NT2/D1 (cell line): ENCODE data around the gene DNM3.

Experiments
- SUZ12 ChIP-seq: IDR thresholded peaks from 2 replicates; pipeline ENCODE4 v1.6.1; 2011; ENCODE audit not compliant: insufficient read length, insufficient read depth; ENCODE audit errors: extremely low read depth
- YY1 ChIP-seq: IDR thresholded peaks from 2 replicates; pipeline ENCODE4 v1.6.1; 2011; ENCODE audit not compliant: insufficient read length, insufficient read depth
- ZNF274 ChIP-seq: IDR thresholded peaks from 2 replicates; pipeline ENCODE4 v1.6.1; 2011; ENCODE audit warnings: mild to moderate bottlenecking, low read depth, low read length

DNA sequence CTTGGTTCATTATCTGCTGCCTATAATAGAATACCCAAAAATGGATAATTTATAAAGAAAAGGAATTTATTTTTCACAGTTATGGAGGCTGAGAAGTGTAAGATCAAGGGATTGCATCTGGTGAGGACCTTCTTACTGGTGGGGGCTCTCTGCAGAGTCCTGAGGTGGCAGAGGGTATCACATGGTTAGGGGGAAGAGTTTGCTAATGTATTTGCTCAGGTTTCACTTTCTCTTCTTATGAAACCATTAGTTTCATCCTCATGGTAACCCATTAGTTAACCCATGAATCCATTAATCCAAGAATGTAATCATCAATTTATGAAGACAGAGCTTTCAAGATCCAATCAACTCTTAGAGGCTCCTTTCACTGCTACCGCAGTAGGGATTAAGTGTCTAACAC, 120.6 kb downstream of the DNM3 start:
- TF ChIP-seq YY1 (no peak), ZNF274 (no peak), SUZ12 (no peak)
